ENCODE results near the gene SH3RF3.

Gene SH3RF3

DNA sequence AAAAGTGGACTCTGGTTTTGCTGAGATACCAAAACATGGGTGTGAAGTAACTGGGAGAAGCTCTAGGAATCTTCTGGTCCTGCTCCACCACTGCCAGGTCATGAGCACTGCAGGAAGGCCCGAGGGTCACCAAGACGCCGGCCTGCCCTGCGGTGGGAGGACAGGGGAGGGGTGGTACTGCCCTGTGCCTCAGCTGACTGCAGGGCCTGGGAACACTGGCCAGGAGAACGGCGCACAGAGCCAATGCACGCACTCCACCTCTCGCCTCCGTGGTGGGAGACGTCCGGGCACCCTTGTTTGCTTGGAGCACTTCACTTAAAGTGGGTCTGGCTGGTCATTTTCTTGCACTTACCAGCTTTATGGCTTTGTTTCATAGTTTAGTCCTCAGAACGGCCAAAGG lies 153.4 kb downstream of the SH3RF3 start:
- DNase-seq (ENCODE audit: extremely low read depth, insufficient read length): no peak
- no peak overlapping the region for H3K4me3 ChIP-seq (replicated peaks; ENCODE audit: low read depth, low read length)
- H3K36me3 ChIP-seq (ENCODE audit: control insufficient read depth, insufficient read depth, low read length): no peaks in the 10 kb centered on the region

GRCh38 chr2:109282865-109283264 lies 153.9 kb downstream of the SH3RF3 start:
- DNase-seq (ENCODE audit: extremely low read depth, insufficient read length): no peak
- peaks cover 1% of the 10 kb centered on the region for H3K27me3 ChIP-seq (replicated peaks; ENCODE audit: control insufficient read depth, insufficient read depth, low read length)
- no peak for TF ChIP-seq CTCF (IDR thresholded peaks at IDR 0.05; ENCODE audit: insufficient read depth, low read length, poor library complexity, severe bottlenecking)

More for the DNA sequence above, 153.4 kb downstream of the SH3RF3 start:
- H3K27me3 ChIP-seq (replicated peaks; ENCODE audit: control insufficient read depth, insufficient read depth, low read length): peaks cover 1% of the 10 kb centered on the region
- no peak for TF ChIP-seq CTCF (IDR thresholded peaks at IDR 0.05; ENCODE audit: insufficient read depth, low read length, poor library complexity, severe bottlenecking)

GRCh38 chr2:109284826-109285225 lies 155.8 kb downstream of the SH3RF3 start:
- no peak for TF ChIP-seq CTCF (IDR thresholded peaks at IDR 0.05; ENCODE audit: insufficient read depth, low read length, poor library complexity, severe bottlenecking)
- no peaks in the 10 kb centered on the region for H3K36me3 ChIP-seq (ENCODE audit: control insufficient read depth, insufficient read depth, low read length)
- H3K4me3 ChIP-seq (replicated peaks; ENCODE audit: low read depth, low read length): no peak overlapping the region
- DNase-seq (ENCODE audit: extremely low read depth, insufficient read length): no peak
- peaks cover 1% of the 10 kb centered on the region for H3K27me3 ChIP-seq (replicated peaks; ENCODE audit: control insufficient read depth, insufficient read depth, low read length)

More at GRCh38 chr2:109282865-109283264, 153.9 kb downstream of the SH3RF3 start:
- H3K36me3 ChIP-seq (ENCODE audit: control insufficient read depth, insufficient read depth, low read length): no peaks in the 10 kb centered on the region
- H3K4me3 ChIP-seq (replicated peaks; ENCODE audit: low read depth, low read length): no peak overlapping the region

- no peak for DNase-seq (ENCODE audit: extremely low read depth, insufficient read length)
- TF ChIP-seq CTCF (IDR thresholded peaks at IDR 0.05; ENCODE audit: insufficient read depth, low read length, poor library complexity, severe bottlenecking): no peak
- Histone ChIP-seq H3K36me3 (ENCODE audit: control insufficient read depth, insufficient read depth, low read length) (no peaks in the 10 kb centered on the region), H3K27me3 (replicated peaks; ENCODE audit: control insufficient read depth, insufficient read depth, low read length) (peaks cover 1% of the 10 kb centered on the region), H3K4me3 (replicated peaks; ENCODE audit: low read depth, low read length) (no peak overlapping the region)
Measured at GRCh38 chr2:109285244-109285651, 156.2 kb downstream of the SH3RF3 start.

DNA sequence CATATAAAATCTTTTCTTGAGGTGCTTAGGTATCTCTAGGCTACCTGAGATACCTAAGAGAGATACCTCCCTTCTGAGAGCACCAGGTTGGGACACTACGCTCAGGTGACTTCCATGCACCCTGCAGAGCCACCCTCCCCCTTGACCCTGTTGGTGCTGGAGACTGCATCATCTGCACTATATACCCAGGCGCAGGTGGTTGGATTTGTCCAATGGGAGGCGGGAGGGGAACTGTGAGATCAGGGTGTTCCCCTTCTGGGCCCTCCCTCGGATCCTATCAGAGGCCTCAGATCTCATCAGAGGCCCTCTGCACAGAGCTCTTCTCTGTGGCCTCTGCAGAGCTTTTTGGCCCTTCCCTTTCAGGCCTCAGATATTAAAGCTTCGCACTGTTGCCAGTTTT lies 158.4 kb downstream of the SH3RF3 start:
- H3K36me3 ChIP-seq (ENCODE audit: control insufficient read depth, insufficient read depth, low read length): no peaks in the 10 kb centered on the region

More for the DNA sequence above, 158.4 kb downstream of the SH3RF3 start:
- H3K4me3 ChIP-seq (replicated peaks; ENCODE audit: low read depth, low read length): no peak overlapping the region
- no peak for TF ChIP-seq CTCF (IDR thresholded peaks at IDR 0.05; ENCODE audit: insufficient read depth, low read length, poor library complexity, severe bottlenecking)
- peaks cover 1% of the 10 kb centered on the region; the same call in 1 of the 2 replicates for H3K27me3 ChIP-seq (replicated peaks; ENCODE audit: control insufficient read depth, insufficient read depth, low read length)
- no peak for DNase-seq (ENCODE audit: extremely low read depth, insufficient read length)
